Hepatocyte (in vitro differentiated cells): ENCODE data around the gene ELOVL1. TPM values are rescaled to one million over a fixed set of nuclear protein-coding genes. Genes with fewer than 3 reads are reported as not detected.
A peak's percentile ranks its signal among the peaks of the same experiment; 100 is the strongest.
"Not testable (repeated sequence)": the region's sequence is repeated elsewhere in the genome, so short reads cannot be mapped to it uniquely, and the experiment has no call there.

Source experiments
- DNase-seq: peaks from one replicate; pipeline ENCODE4 v3.0.0-alpha.2; 2016; ENCODE audit warnings: low spot score
- H2AFZ ChIP-seq: fragments of 200-600 bp; sonication (generic); 2 replicates; pipeline ENCODE4 v1.6.0; 2016; ENCODE audit warnings: antibody characterized with exemption, mild to moderate bottlenecking
- H3K27ac ChIP-seq: fragments of 200-600 bp; sonication (generic); 2 replicates; pipeline ENCODE4 v1.5.1; 2016; ENCODE audit warnings: mild to moderate bottlenecking
- H3K27me3 ChIP-seq: fragments of 200-600 bp; sonication (generic); 2 replicates; pipeline ENCODE4 v1.6.1; 2016
- H3K36me3 ChIP-seq: fragments of 200-600 bp; sonication (generic); replicated peaks from 2 replicates; pipeline ENCODE4 v1.5.1; 2016; ENCODE audit warnings: low read depth; ENCODE audit not compliant: insufficient read depth
- H3K4me1 ChIP-seq: fragments of 200-600 bp; sonication (generic); 2 replicates; pipeline ENCODE4 v1.5.1; 2016; ENCODE audit warnings: mild to moderate bottlenecking, moderate library complexity; ENCODE audit not compliant: insufficient read depth
- H3K4me2 ChIP-seq: fragments of 200-600 bp; sonication (generic); 2 replicates; pipeline ENCODE4 v1.6.0; 2016
- H3K4me3 ChIP-seq: fragments of 200-600 bp; sonication (generic); 2 replicates; pipeline ENCODE4 v1.5.1; 2016; ENCODE audit warnings: mild to moderate bottlenecking
- H3K79me2 ChIP-seq: fragments of 200-600 bp; sonication (generic); 2 replicates; pipeline ENCODE4 v1.6.0; 2017; ENCODE audit warnings: mild to moderate bottlenecking
- H3K9me2 ChIP-seq: fragments of 200-600 bp; sonication (generic); replicated peaks from 2 replicates; pipeline ENCODE4 v1.6.0; 2017; ENCODE audit warnings: mild to moderate bottlenecking; ENCODE audit not compliant: insufficient read depth
- H3K9me3 ChIP-seq: fragments of 200-600 bp; sonication (generic); 2 replicates; pipeline ENCODE4 v1.5.1; 2016; ENCODE audit warnings: low read depth, mild to moderate bottlenecking
- H4K20me1 ChIP-seq: fragments of 200-600 bp; sonication (generic); 2 replicates; pipeline ENCODE4 v1.6.0; 2016; ENCODE audit warnings: mild to moderate bottlenecking; ENCODE audit not compliant: insufficient read depth, poor library complexity, severe bottlenecking
- EZH2 ChIP-seq: fragments of 200-600 bp; sonication (generic); IDR thresholded peaks from 2 replicates; pipeline ENCODE4 v1.6.1; 2016; ENCODE audit warnings: antibody characterized with exemption, mild to moderate bottlenecking, borderline replicate concordance
- EZH2phosphoT487 ChIP-seq: fragments of 200-600 bp; sonication (generic); IDR thresholded peaks from one replicate; pipeline ENCODE4 v1.6.1; 2018; ENCODE audit warnings: antibody characterized with exemption, mild to moderate bottlenecking, low read depth, moderate library complexity; ENCODE audit not compliant: unreplicated experiment, severe bottlenecking
- WGBS: methylation state at CpG from one replicate; pipeline ENCODE4 v1.1.6; 2016; ENCODE audit warnings: low lambda C conversion rate; ENCODE audit errors: missing lambda C conversion rate; 5-methylcytosine and 5-hydroxymethylcytosine counted together
- polyA plus RNA-seq: library from polyadenylated mRNA; unstranded; fragments of >200 nt; fragmentation: Nextera tagmentation; extraction: Ambion mirVana; gene quantifications from 2 replicates; pipeline ENCODE4 v1.2.1, GENCODE V29; 2016
- total RNA-seq: library from RNA; depleted of rRNA; stranded (reverse); fragments of >200 nt; gene quantifications from 2 replicates; pipeline ENCODE4 v1.2.3, GENCODE V29; 2014
- TF ChIP-seq, protein P1 (sequence below): fragments of 200-600 bp; sonication (generic); IDR thresholded peaks from 2 replicates; pipeline ENCODE4 v1.5.1; 2016; ENCODE audit warnings: antibody characterized with exemption, mild to moderate bottlenecking; ENCODE audit not compliant: poor library complexity

The ELOVL1 gene
- total RNA-seq (90.8 and 92.4 TPM in 2 replicates), polyA plus RNA-seq (175 and 185 TPM in 2 replicates)

DNA sequence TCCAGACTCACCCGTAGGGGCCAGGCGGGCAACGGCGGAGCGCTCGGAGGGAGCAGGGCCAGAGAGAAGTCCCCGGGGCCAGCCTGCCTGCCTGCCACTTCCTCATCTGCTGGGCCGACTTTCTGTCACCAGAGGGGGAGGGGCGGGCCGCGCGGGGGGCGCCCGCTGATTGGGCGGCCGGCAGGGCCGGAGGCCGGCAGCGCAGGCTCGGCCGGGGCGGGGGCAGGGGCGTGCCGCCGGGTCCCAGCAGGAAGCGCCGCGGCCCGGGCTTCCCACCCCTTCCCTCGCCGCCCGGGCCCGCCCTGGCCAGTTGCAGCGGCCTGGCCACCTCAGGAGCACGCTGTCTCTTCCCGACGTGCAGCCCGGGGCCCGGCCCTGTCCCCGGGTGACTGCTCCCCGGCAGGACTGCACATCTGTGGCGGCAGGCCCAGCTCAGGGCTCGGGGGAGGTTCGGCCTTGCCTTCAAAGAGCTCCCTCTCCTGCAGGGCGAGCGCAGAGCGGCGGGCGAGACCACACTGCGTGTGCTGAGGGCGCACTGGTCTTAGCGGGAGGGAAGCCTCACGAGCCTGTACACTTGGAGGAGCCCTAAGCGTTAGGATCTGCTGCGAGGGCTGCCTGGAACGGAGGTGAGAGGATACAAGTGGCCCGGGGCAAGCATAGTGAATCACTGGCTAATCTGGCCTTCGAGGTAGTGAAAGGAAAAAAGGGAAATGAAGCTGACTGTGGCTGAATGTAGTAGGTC lies at the start of gene ELOVL1:
TSS of gene ELOVL1 (minus strand) at position 108 of the 742 bp plus-strand sequence. CDS start 2,402 bp downstream, outside the sequence.
- Histone ChIP-seq H3K27me3 (no peaks in the 10 kb centered on the region), H3K4me1 (peaks cover 14% of the 10 kb centered on the region), H3K4me3 (peak within 1 kb of the TSS; percentile 91), H3K9me3 (no peaks in the 10 kb centered on the region), H3K27ac (peak within 1 kb of the TSS; percentile 99), H3K79me2 (peaks cover 43% of the 10 kb centered on the region), H4K20me1 (peaks cover 3% of the 10 kb centered on the region), H2AFZ (peak within 1 kb of the TSS; percentile 84), H3K9me2 (no peaks in the 10 kb centered on the region), H3K36me3 (no peaks in the 10 kb centered on the region), H3K4me2 (peak within 1 kb of the TSS; percentile 96)
- under 1% methylated on average over 29 of the region's 58 CpGs for WGBS
- peak; percentile 96 for DNase-seq
- TF ChIP-seq EZH2phosphoT487: no peak
- TF ChIP-seq, protein P1, sequence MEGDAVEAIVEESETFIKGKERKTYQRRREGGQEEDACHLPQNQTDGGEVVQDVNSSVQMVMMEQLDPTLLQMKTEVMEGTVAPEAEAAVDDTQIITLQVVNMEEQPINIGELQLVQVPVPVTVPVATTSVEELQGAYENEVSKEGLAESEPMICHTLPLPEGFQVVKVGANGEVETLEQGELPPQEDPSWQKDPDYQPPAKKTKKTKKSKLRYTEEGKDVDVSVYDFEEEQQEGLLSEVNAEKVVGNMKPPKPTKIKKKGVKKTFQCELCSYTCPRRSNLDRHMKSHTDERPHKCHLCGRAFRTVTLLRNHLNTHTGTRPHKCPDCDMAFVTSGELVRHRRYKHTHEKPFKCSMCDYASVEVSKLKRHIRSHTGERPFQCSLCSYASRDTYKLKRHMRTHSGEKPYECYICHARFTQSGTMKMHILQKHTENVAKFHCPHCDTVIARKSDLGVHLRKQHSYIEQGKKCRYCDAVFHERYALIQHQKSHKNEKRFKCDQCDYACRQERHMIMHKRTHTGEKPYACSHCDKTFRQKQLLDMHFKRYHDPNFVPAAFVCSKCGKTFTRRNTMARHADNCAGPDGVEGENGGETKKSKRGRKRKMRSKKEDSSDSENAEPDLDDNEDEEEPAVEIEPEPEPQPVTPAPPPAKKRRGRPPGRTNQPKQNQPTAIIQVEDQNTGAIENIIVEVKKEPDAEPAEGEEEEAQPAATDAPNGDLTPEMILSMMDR: peak; percentile 34

DNA sequence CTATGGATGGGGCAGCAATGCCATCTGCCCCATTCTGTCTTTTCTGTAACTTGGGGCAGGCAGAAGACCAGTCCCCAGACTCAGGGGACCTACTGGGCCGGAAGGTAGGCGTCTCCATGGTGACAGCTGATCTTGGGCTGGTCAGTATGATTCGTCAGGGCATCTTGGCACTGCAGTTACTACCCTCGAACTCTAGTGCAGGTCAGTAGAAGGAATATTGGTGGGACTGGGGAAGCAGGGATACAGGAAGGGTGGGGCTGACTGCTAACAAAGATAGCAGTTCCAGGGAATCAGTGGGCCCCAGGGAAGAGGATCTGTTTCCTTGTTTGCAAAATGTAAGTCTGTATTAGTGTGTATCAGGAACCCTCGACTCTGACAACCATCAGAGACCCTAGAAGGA lies 48.1 kb upstream of the ELOVL1 start:
- Histone ChIP-seq H3K9me3 (no peaks in the 10 kb centered on the region), H3K4me1 (no peaks in the 10 kb centered on the region), H2AFZ (no peak overlapping the region), H3K4me2 (no peak overlapping the region), H3K4me3 (no peak overlapping the region), H3K27ac (no peak overlapping the region), H4K20me1 (no peaks in the 10 kb centered on the region), H3K36me3 (no peaks in the 10 kb centered on the region), H3K79me2 (no peaks in the 10 kb centered on the region), H3K9me2 (no peaks in the 10 kb centered on the region), H3K27me3 (no peaks in the 10 kb centered on the region)
- DNase-seq: no peak
- TF ChIP-seq EZH2 (no peak), EZH2phosphoT487 (no peak)
- TF ChIP-seq, protein P1: no peak
- WGBS: 99% methylated on average over 5 of the region's 5 CpGs

DNA sequence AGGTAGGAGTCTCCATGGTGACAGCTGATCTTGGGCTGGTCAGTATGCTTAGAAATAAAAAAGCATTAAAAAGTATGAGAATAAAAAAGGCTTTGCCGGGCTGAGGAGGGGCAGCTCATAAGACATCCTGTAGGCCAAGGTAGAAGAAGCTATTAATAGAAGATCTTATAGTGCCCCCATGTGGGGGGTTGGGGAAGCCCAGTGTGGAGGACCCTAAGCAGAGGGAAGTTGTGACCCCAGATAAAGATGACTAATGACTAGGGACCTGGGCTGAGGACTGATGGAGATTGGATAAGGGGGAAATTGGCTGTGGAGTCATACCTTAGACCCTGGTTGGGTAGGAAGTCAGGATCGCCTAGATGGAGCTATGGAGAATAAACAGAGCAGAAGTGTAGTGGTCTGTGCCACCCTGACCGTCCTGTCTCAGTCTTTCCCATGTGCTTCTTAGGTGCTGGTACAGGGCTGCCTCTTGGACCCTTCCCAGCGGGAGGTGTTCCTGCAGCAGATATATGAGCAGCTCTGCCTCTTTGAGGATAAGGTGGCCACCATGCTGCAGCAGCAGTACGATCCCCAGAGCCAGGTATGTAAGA lies 46.9 kb upstream of the ELOVL1 start:
- H3K4me2 ChIP-seq: no peak overlapping the region
- H3K4me3 ChIP-seq: no peak overlapping the region
- H2AFZ ChIP-seq: no peak overlapping the region
- WGBS: 87% methylated on average over 5 of the region's 5 CpGs
- TF ChIP-seq EZH2phosphoT487 (no peak), EZH2 (no peak)
- TF ChIP-seq, protein P1: peak; percentile 62
- H3K9me2 ChIP-seq: no peaks in the 10 kb centered on the region
- peak; percentile 78 for DNase-seq
- no peaks in the 10 kb centered on the region for H3K79me2 ChIP-seq
- no peaks in the 10 kb centered on the region for H4K20me1 ChIP-seq
- H3K4me1 ChIP-seq: no peaks in the 10 kb centered on the region
- no peaks in the 10 kb centered on the region for H3K9me3 ChIP-seq
- no peak overlapping the region for H3K27ac ChIP-seq
- H3K27me3 ChIP-seq: no peaks in the 10 kb centered on the region
- H3K36me3 ChIP-seq: no peaks in the 10 kb centered on the region

DNA sequence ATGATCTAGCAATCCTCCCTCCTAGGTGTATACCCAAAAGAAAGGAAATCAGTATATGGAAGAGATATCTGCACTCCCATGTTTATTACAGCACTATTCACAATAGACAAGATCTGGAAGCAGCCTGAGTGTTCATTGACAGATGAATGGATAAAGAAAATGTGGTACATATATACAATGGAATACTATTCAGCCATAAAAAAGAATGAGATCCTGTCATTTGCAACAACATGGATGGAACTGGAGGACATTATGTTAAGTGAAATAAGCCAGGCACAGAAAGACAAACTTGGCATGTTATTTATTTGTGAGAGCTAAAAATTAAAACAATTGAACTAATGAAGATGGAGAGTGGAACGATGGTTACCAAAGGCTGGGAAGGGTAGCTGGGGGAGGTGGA lies 45.6 kb upstream of the ELOVL1 start:
- H3K9me3 ChIP-seq, H4K20me1 ChIP-seq, H3K4me3 ChIP-seq, H2AFZ ChIP-seq, DNase-seq, H3K4me2 ChIP-seq, H3K27me3 ChIP-seq, H3K27ac ChIP-seq, H3K79me2 ChIP-seq, H3K4me1 ChIP-seq, H3K36me3 ChIP-seq, H3K9me2 ChIP-seq: not testable (repeated sequence)
- 97% methylated on average over 1 of the region's 1 CpG for WGBS
